ENCODE results near the gene PRC1. TPM values are rescaled to one million over a fixed set of nuclear protein-coding genes. Genes with fewer than 3 reads are reported as not detected.

PRC1 gene
- total RNA-seq, 2 experiments from 2014 or later: 149 to 224 TPM

GRCh38 chr15:90947577-90948357 lies 46.6 kb downstream of the PRC1 start:
- H3K36me3 ChIP-seq (ENCODE audit: insufficient read depth, low read length): peaks cover 78% of the 10 kb centered on the region
- BruUV-seq (replicated peaks): no TSS peak
- no peak overlapping the region for H3K4me2 ChIP-seq (ENCODE audit: low read length)
- TF ChIP-seq EZH2phosphoT487 (IDR thresholded peaks at IDR 0.05; ENCODE audit: borderline replicate concordance, low read depth, low read length) (no peak), CTCF (conservative IDR thresholded peaks at IDR 0.05; ENCODE audit: low read length) (no peak)
- no peaks in the 10 kb centered on the region for H3K4me1 ChIP-seq (ENCODE audit: insufficient read depth, low read length, poor library complexity, severe bottlenecking)
- no peaks in the 10 kb centered on the region for H3K9me3 ChIP-seq (ENCODE audit: low read length)
- no peaks in the 10 kb centered on the region for H4K20me1 ChIP-seq (ENCODE audit: insufficient read depth, low read length)
- no peaks in the 10 kb centered on the region for H3K9me2 ChIP-seq (ENCODE audit: insufficient read depth, low read length)
- intact Hi-C loops (cut with micrococcal nuclease; ENCODE audit: unreplicated experiment): no loop called here
- no peak for DNase-seq (ENCODE audit: low spot score)
- H3K27ac ChIP-seq (ENCODE audit: low read depth, low read length, poor library complexity, severe bottlenecking): no peak overlapping the region
- H2AFZ ChIP-seq (ENCODE audit: low read length): no peak overlapping the region
- ChIA-PET POLR2A (interaction anchor here (1.5 kb wide), 1 partner anchor 15 kb away, joined by 4 read pairs; the partner anchor contains the start of gene HDDC3), CTCF (ENCODE audit: unreplicated experiment) (interaction anchor here (2.2 kb wide), 1 partner anchor 13 kb away, joined by 5 read pairs; the partner anchor contains the start of gene UNC45A)
- H3K4me3 ChIP-seq (ENCODE audit: low read depth, low read length, poor library complexity, severe bottlenecking): no peak overlapping the region
- H3K79me2 ChIP-seq (ENCODE audit: insufficient read depth, low read depth, low read length): no peaks in the 10 kb centered on the region

GRCh38 chr15:90946941-90947576 lies 47.3 kb downstream of the PRC1 start:
- Histone ChIP-seq H3K4me2 (ENCODE audit: low read length) (no peak overlapping the region), H3K4me3 (ENCODE audit: low read depth, low read length, poor library complexity, severe bottlenecking) (no peak overlapping the region), H3K79me2 (ENCODE audit: insufficient read depth, low read depth, low read length) (no peaks in the 10 kb centered on the region), H3K9me3 (ENCODE audit: low read length) (no peaks in the 10 kb centered on the region), H2AFZ (ENCODE audit: low read length) (no peak overlapping the region), H3K36me3 (ENCODE audit: insufficient read depth, low read length) (peaks cover 81% of the 10 kb centered on the region), H3K9me2 (ENCODE audit: insufficient read depth, low read length) (no peaks in the 10 kb centered on the region), H3K4me1 (ENCODE audit: insufficient read depth, low read length, poor library complexity, severe bottlenecking) (no peaks in the 10 kb centered on the region), H4K20me1 (ENCODE audit: insufficient read depth, low read length) (no peaks in the 10 kb centered on the region), H3K27ac (ENCODE audit: low read depth, low read length, poor library complexity, severe bottlenecking) (no peak overlapping the region)
- no peak for TF ChIP-seq EZH2phosphoT487 (IDR thresholded peaks at IDR 0.05; ENCODE audit: borderline replicate concordance, low read depth, low read length)
- no peak for TF ChIP-seq CTCF (conservative IDR thresholded peaks at IDR 0.05; ENCODE audit: low read length)
- DNase-seq (ENCODE audit: low spot score): no peak
- intact Hi-C loops (cut with micrococcal nuclease; ENCODE audit: unreplicated experiment): no loop called here
- ChIA-PET CTCF (ENCODE audit: unreplicated experiment) (interaction anchor here (2.2 kb wide), 1 partner anchor 12 kb away, joined by 5 read pairs; the partner anchor contains the start of gene UNC45A), POLR2A (interaction anchor here (1.5 kb wide), 1 partner anchor 14 kb away, joined by 4 read pairs; the partner anchor contains the start of gene HDDC3)
- no TSS peak for BruUV-seq (replicated peaks)

Data from OCI-LY7 (cell line).